GM21825 (cell line): ENCODE data around the gene GTF2A2.
"Not testable (repeated sequence)": the region's sequence is repeated elsewhere in the genome, so short reads cannot be mapped to it uniquely, and the experiment has no call there.

ENCODE experiments used
- ATAC-seq: cut with Tn5 transposase; IDR thresholded peaks from one replicate; pipeline ENCODE4 v1.9.1; 2021; ENCODE audit warnings: mild to moderate bottlenecking, moderate library complexity; ENCODE audit not compliant: unreplicated experiment

The GTF2A2 gene

DNA sequence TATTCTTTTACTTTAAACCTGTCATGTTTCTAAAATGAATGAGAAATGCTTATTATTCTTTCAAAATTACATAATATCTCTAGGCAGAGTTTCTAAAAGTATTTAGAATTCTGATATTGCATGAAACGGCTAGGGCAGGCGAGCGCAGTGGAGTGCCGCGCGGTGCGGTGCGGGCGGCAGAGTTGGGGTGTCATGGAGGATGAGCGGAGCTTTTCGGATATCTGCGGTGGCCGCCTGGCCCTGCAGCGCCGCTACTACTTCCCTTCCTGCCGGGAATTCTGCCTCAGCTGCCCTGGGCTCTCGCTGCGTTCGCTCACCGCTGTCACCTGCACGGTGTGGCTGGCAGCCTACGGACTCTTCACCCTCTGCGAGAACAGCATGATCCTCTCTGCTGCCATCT lies 19.2 kb upstream of the GTF2A2 start:
- no peak for ATAC-seq

DNA sequence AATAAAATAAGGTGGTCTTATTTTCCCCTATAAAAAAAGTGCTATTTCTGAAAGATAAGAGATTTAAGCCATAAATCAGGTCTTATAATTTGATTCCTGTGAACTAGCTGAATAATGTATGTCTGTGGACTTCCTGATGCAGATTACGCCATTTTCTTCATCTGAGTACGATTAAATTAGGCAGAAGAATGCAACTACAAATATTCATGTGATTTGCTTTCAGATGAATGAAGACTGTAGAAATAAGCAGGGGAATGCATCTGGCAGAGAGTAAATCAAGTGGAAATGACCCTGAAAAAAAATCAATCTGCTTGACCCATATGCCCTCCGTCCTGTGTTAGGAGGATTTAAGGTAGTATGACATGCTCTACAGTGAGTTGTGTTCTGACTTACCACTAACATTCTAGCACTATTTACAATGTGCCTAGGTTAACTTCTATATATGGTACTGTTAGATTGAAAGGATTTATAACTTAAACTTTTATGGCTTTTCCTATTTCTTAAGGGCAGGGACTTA lies 17.1 kb upstream of the GTF2A2 start:
- no peak for ATAC-seq

DNA sequence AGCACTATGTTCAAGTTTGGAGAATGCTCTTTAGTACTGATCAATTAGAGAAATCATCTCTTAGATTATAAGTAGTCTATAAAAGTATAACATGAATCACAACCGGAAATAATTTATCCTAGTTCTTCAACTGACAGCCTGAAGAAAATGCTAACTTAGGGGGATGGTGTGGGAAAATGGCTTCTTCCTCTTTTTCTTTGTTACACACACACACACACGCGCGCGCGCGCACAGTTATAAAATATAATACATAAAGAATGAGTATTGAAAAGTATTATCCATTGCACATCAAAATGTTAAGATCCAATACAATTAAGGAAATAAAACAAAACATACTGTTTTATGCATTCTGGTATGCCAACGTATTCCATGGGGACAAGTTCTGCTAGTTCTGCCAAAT lies 11.2 kb upstream of the GTF2A2 start:
- ATAC-seq = no peak

DNA sequence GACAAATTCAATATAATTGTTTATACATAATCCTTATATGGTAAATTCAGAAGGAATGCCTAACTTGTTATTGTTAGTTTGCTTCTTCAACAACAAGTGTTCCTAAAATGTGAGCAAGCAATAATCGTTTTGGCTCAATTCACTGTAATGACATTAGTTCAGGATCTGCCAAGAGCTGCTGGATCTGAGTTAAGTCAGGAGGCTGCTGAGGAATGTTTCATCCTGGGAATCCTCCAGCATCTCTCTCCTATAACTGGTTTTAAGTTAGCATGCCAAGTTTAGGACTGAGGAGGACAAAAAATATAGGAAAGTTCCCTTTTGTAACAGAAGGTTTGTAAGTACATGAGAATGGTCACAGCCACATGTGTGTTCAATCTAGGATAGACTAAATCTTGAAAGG lies 4.9 kb upstream of the GTF2A2 start:
- no peak for ATAC-seq

DNA sequence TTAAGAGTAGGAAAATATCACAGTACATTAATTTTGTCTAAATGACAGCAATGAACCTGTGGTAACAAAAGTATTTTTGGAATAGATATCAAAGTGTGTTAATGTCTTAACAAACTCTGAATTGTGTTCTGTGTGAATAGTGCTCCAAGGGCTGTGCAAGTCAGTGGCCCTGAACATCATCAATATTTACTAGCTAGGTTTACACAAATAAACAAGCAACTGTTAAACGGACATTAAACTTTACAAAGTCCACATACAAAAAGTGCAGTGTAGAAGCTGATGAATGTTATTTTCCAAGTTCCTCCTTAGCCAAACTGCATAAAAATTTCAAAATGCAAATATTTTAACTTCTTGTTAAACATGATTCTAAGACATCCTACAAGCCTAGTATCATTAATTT lies 2.1 kb upstream of the GTF2A2 start:
- no peak for ATAC-seq

DNA sequence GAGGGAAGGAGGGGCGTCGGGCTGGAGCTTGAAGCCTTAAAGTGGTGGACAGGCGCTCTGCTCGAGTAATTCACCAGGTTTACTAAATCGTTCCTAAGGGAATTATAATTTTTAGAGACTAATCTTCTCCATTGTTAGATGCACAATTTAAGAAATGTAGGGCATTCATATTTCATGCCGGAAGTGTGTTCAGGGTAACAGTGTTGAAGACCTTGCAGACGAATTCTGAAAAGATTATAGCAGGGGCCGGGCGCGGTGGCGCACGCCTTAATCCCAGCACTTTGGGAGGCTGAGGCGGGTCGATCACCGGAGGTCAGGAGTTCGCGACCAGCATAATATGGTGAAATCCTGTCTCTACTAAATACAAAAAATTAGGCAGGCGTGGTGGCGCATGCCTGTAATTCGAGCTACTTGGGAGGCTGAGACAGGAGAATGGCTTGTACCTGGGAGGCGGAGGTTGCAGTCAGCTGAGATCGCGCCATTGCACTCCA lies 365 bp upstream of the GTF2A2 start:
- ATAC-seq = peak; percentile 13

DNA sequence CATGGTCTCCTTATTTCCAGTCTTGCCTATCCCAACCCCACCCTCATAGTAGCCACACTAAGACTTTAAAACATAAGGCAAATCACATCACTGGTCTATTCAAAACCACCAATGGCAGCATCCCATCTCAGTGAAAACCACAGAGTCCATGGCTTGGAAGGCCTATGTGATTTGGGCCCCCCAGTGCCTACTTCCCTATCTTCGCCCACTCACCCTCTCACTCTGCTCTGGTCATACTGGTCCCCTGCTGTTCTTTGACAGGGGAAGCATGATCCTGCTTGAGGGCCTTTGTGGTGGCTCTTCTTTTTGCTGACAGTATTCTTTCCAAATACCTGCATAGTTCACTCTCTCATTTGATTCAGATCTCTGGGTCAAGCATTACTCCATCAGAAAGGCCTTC lies 3.3 kb downstream of the GTF2A2 start:
- no peak for ATAC-seq

DNA sequence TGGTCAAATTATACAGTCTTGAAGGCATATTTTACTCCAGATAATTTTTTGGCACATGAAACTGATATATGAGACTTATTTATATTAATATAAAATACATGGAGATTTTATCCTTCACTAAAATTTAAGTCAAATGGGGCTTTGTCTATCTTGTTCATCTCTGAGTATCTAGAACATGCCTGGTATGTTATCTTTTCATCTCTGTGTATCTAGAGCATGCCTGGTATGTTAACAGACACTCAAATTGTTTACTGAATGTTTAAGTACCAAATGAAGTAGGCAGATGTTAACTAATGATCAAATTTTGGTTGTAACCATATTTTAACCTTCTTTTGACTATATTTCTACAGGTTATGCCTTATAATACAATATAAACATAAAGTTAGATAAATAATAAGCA lies 7.7 kb downstream of the GTF2A2 start:
- ATAC-seq = no peak

DNA sequence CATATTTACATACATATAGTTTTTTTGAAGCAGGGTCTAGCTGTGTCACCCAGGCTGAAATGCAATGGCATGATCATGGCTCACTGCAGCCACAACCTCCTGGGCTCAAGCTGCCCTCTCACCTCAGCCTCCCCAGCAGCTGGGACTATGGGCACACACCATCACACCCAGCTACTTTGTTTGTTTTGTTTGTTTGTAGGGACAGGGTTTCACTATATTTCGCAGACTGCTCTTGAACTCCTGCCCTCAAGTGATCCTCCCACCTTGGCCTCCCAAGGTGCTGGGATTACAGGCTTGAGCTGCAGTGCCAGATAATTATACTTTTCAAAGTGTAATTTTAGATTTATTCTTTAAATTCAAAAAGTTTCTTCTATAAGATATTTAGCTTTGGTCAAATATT lies 10.2 kb downstream of the GTF2A2 start:
- no peak for ATAC-seq

DNA sequence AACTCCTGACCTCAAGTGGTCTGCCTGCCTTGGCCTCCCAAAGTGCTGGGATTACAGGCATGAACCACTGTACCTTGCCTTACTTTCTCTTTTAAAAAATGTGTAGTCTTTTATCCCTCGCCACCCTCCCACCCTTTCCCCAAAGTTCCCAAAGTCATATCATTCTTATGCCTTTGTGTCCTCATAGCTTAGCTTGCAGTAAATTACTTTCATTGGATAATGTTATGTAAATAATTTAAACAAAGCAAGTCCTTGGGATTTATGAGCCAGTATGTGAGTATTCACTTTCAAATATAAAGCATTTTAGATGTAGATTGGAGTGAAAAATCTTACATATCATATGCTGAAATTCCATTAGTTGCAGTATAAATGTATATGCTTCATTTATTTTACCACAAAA lies 11.0 kb downstream of the GTF2A2 start:
- no peak for ATAC-seq

DNA sequence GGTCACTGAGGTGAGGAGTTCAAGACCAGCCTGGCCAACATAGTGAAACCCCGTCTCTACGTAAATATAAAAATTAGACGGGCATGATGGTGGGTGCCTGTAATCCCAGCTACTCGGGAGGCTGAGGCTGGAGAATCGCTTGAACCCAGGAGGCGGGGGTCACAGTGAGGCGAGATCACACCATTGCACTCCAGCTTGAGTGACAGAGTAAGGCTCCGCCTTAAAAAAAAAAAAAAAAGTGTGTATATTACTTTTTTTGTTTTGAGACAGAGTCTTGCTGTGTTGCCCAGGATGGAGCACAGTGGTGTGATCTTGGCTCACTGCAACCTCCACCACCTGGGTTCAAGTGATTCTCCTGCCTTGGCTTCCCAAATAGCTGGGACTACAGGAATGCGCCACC lies 11.5 kb downstream of the GTF2A2 start:
- ATAC-seq = not testable (repeated sequence)

DNA sequence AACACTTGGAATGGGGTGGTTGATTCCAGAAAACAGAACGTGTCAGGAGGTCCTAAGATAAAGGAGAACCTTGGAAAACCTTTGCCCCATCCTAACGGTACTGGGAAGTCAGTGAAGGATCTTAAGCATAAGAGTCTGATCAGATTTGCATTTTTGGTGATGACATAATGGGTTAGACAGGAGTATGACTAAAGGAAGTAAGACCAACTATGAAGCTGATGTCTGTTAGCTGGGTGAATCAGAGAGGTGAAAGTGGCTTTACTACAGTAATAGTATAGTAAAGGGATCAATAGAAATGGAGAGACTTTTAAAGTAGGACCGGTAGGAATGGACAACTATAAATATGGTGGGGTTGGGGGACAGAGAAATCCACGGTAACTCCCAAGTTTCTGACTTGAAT lies 12.6 kb downstream of the GTF2A2 start:
- ATAC-seq = no peak

DNA sequence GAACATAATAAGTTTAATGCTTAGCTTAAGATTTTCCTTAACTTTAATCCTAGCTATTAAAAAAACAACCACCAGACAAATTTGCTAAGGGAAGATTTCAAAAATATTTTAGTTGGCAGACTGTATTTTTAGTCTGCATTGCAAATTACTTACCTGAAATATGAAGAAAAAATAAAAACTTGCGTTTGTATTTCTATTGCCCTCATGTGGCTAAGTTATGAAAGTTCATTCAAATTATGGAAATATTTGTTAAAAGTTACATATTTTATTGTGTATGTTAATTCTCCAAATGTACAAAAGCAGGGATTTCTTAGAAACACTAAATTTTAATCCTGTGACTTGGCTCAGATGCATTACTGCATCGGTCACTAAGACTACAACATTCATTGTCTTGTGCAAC lies 15.0 kb downstream of the GTF2A2 start:
- no peak for ATAC-seq

DNA sequence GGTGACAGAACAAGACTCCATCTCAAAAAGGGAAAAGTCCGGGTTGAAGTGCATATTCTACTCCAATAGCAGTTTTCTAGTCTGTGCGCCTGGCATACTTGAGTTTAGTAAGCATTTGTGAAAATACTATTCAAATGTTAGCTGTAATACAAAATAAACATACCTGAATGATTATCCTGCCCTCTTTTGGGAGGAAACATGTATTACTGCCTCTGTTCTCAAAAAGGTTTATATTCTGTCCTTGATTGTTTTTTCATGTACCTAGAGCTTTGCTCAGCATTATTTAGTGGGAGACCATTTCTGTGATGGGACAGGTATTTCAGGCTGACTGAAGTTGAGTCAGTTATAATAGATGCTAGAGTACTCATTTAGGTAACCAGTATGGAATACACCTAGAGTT lies 19.8 kb downstream of the GTF2A2 start:
- not testable (repeated sequence) for ATAC-seq

DNA sequence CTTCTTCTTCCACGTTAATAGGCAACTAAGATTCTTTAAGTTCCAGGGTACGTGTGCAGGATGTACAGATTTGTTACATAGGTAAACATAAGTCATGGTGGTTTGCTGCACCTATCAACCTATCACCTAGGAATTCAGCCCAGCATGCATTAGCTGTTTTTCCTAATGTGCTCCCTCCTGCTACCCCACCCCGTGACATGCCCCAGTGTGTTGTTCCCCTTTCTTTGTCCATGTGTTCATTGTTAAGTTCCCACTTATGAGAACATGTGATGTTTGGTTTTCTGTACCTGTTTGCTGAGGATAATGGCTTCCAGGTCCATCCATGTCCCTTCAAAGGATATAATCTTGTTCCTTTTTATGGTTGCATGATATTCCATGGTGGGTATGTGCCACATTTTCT lies 21.1 kb downstream of the GTF2A2 start:
- no peak for ATAC-seq

DNA sequence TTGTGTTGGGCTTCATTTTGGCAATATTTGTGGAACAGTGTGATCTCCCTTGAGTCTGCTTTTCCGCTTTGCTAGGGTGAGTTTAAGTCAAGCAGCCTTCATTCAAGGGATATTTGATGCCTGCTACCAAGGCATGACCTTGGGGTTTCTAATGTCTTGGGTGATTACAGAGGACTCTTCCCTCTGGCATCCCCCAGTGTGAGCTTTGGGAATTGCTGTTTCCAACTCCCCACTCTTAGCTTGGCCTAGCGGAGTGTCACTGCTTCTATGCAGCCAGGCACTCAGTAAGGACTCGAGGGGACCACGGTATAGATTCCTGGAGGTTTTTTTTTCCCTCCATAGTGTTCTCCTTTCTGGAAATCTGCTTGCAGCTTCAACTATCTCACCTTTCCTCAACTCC lies 24.6 kb downstream of the GTF2A2 start:
- ATAC-seq = no peak

DNA sequence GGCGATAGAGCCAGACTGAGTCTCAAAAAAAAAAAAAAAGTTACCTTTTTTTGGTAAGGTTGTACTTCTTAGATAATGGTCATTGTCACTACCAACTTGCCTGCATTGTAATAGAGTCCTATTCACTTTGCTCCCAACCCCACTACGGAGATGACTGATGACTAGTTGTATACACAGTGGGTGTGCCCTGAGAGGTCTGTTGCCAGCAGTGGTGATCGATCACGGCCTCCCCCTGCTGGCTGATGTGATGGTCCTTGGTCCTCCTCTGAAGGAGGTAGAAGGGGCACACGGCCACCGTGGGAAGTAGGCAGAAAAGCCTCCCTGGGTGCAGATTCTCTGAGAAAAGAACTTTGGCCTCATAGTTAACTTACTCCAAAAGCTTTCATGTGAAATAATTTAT lies 35.0 kb downstream of the GTF2A2 start:
- no peak for ATAC-seq

DNA sequence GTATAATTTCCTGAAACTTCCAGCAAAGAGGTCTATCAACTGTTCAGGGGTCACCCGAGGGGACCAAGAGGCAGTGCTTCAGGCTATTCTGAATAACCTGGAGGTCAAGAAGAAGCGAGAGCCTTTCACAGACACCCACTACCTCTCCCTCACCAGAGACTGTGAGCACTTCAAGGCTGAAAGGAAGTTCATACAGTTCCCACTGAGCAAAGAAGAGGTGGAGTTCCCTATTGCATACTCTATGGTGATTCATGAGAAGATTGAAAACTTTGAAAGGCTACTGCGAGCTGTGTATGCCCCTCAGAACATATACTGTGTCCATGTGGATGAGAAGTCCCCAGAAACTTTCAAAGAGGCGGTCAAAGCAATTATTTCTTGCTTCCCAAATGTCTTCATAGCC lies 38.9 kb downstream of the GTF2A2 start:
- ATAC-seq = no peak

DNA sequence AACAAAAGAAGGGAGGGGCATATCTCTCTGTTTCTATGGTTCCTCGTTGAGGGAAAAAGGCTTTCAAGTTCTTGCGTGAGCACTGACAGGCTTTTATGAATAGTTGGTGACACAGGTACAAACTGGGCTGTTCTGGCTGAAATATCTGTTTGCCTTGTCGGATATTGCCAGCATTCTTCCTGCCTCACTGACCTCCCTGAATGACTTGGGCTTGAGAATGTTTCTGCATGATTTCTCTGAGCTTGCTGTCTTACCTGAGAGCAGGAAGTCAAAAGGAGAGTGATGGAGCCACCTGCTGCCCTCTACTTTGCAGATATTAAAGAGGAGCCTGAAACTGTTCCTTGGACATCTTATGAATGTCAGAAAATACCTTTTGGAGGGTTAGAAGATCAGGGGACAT lies 40.9 kb downstream of the GTF2A2 start:
- ATAC-seq = no peak

DNA sequence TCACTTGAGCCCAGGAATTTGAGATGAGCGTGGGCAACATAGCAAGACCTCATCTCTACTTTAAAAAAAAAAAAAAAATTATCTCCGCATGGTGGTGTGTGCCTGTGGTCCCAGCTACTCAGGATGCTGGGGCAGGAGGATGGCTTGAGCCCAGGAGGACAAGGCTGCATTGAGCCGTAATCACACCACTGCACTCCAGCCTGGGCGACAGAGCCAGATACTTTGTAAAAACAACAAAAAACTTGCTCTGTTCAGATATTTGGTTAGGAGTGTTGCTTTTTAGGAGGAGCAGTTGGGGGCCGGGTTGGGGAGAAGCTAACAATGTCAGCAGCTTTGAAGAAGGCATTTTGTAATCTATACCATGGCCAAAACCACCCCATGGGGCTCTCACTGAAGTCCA lies 41.7 kb downstream of the GTF2A2 start:
- no peak for ATAC-seq

DNA sequence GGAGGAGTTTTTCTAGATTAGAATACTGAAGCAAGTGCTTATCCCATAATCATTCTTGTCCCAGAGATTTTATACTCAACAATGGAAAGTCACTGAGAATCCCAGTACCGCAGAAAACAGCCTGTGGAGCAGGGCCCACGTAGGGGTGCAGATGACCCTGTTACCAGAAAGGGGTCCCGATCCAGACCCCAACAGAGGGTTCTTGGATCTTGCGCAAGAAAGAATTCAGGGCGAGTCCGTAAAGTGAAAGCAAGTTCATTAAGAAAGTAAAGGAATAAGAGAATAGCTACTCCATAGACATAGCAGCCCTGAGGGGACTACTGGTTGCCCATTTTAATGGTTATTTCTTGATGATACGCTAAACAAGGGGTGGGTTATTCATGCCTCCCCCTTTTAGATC lies 43.2 kb downstream of the GTF2A2 start:
- no peak for ATAC-seq

DNA sequence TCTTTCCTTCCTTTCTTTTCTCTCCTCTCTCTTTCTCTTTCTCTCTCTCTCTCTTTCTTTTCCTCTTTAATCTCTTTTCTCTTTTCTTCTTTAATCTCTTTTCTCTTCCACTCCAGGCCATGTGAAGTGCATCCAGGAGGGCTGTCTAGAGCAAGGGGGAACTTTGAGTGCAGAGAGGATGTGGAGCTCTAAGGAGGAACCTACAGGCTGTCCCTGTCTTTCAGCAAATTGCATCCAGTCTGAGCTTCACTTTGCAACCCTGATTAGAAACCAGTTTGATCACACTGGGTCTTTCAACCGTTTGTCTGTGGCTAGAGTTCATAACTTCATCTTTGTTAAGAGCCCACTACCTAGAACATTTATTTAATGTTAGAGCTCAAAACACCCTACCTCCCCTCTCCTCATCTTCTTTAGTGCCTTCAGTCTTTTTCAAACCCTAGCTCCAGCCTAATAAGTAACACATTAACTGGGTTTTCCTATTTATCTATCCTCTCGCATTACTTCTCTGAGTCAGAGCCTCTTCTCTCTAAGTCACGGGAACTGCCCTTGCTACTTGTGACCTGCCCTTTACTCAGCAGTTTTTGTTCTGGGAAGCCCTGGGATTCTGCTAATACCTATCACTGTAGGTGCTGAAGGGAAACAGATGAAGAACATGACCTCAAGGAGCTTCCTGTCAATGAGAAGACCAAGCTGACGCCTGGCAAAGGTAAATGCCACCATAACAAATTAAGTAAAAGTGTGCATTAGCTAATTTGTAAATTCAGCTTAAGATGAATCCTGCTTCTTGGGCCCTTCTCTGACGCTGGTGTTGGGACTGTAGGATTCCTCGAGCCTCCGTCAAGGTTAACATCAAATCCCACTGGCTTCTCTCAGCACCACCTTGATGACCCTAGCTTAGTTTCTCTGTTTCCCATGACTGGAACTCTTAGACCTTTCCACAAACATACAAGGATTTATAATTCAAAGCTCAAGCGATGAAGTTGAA lies 45.7 kb downstream of the GTF2A2 start, which contains the start of gene GCNT3:
GCNT3 (plus strand) TSS at position 508 of the 985 bp plus-strand sequence. CDS start 6,456 bp downstream, outside the sequence.
- ATAC-seq = no peak
